Stimulated activated naive CD4-positive, alpha-beta T cell treated with Interleukin-2 at 50 U/mL for 16 hours (primary cell): ENCODE data around the gene TMEM255B.
"Not testable (repeated sequence)": the region's sequence is repeated elsewhere in the genome, so short reads cannot be mapped to it uniquely, and the experiment has no call there.

ENCODE experiments used
- DNase-seq: peaks from one replicate; lab custom pipeline; 2025; lab: John Stamatoyannopoulos, UW

The TMEM255B gene

DNA sequence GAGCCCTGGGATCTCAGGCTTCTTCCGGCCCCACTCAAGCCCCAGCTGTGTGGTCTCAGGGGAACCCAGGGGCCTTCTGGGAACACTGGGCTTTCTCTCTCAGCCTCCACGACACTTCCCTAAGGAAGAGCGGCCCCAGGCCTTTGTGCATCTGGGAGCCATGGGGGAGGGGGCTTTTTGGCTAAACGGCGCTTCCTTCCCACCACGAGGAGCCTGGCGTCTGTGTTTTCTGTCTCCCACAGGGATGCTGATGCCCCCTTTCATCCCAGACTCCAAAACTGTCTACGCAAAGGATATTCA lies 24.2 kb upstream of the TMEM255B start:
- no peak for DNase-seq

- no peak for DNase-seq
Measured at GRCh38 chr13:113735194-113735593, 23.8 kb upstream of the TMEM255B start.

DNA sequence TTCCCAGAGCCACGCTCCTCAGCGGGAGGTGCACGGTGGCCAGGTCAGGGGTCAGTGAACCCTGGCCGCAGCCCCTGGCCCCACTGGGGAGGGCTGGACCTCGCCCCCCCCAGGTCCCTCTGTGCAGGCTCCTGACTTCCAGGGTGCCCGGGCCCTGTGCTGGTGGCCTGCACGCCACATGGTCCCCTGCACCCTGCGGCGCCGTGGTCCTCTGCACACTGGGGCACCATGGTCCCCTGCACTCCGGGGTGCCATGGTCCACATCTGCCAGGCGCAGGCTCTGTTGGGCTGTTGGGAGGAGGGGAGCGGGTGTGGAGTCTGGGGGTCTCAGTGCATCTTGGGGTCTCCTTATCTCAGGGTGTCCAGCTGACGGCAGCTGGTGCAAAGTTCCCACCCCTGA lies 23.3 kb upstream of the TMEM255B start:
- no peak for DNase-seq

DNA sequence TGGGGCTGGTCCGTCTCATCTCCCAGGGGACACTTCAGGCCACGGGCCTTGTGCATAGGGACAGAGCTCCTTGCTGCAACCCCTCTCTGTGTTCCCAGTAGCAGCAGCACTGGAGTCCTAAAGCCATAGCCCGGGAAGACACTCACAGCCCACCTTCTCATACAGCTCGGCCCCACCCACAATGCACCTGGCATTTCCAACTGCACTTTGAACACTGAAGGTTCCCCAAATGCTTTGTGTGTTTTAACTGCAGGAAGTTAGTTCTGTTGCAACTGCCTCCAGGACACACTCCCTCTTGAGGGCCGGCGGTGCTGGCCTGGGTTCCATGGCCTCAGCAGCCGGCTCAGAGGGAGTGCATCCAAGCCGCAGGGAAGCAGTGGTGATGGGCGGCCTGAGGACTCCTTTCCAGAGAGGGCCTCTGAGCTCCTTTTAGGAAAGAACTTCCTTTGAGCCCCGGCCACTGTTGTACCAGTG lies 22.7 kb upstream of the TMEM255B start:
- no peak for DNase-seq

GRCh38 chr13:113737803-113738202 lies 21.2 kb upstream of the TMEM255B start:
- no peak for DNase-seq

DNA sequence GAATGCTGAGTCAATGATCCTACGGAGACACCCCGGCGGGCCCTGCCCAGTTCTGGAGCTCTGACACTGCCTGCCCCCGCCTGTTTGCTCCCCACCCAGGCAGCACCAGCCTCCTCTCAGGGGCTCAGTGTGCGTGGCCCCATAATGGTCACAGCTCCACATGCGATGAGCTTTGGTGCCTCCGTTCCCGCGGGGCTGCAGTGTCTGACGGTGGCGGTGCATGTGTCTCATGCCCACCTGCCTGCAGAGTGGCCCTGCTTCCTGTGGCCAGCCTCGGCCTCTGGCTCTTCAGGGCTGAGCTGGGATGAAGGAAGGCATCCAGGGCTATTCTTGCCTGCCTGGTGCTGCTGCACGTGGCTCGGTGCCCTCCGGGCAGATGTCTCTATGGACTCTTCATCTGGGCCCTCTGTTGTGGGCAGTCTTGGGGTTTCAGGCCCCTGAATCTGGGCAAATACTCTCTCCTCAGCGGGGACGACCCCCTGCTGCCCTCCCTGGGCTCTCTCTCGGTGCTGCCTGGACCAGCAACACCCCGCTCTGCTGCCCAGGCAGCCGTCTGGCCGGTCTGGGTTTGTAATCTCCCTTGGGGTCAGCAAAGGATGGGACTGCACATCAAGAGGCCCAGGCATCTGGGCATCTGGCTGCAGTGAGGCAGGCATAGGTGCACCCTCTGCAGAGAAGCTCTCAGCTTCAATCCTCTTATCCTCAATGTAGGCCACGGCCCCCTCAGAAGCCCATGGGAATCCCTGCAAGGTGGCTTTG lies 19.3 kb upstream of the TMEM255B start:
- DNase-seq, result no peak

DNA sequence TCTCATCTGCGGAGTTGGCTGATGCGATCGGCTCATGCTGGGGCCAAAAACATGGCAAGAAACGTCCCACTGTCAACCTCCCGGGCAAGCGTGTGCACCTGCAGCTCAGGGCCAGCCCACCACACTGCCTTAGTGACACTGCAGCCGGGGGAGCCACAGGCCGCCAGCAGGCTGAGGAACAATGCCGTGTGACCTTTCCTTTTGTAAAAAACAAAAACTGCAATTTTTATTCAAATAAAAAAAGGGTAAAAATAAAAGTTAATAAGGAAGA lies 18.8 kb upstream of the TMEM255B start:
- DNase-seq, result no peak

GRCh38 chr13:113740661-113741060 lies 18.4 kb upstream of the TMEM255B start:
- no peak for DNase-seq

DNA sequence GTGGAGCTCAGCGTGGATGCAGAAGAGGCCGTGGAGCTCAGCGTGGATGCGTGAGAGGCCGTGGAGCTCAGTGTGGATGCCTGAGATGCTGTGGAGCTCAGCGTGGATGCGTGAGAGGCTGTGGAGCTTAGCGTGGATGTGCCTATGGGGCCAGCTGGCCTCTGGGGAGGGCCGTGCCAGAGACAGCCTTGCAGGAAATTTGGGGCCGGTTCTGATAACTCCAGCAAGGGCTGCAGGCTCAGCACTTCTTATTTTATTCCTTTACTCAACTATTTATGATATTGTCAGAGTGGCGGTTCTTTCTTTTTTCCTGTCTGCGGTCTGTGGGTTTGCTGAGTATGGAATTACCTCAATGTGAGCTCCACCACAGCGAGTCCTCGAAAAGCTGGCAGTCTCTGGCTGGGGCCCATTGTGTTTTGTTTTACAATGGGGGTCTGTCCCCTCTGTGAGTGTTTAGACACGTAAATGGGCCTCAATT lies 17.8 kb upstream of the TMEM255B start:
- no peak for DNase-seq

GRCh38 chr13:113742000-113742441 lies 17.0 kb upstream of the TMEM255B start:
- DNase-seq, result no peak

DNA sequence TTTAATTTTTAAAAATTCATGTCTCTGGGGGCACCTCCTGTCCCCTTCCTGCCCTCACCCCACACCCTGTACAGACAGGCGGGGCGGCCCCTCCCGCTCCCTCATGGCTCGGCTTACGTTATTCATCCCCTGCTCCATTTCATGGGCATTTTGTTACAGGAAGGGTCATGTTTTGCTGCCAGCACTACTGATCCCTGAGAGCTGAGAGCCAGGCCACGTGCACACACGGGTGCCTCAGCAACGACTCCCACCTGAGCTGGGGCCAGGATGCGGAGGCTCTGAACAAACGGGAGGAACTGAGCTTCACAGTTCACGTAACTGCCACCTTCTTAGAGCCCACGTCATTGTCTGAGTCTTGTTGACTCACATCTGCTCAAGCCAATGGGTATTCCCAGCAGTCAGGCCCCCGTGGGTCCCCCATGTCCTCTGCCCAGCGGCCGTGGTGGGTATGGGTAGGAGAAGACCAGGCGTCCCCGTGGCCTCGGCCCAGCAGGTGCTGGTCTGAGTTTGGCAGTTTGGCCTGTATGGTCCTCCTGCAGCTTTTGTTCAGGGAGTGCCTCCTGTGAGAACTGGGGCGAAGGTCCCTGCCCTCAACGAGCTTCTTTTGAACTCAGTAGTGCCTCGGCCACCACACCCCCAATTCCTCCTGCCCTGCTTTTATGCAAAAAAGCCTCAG lies 16.4 kb upstream of the TMEM255B start:
- no peak for DNase-seq

DNA sequence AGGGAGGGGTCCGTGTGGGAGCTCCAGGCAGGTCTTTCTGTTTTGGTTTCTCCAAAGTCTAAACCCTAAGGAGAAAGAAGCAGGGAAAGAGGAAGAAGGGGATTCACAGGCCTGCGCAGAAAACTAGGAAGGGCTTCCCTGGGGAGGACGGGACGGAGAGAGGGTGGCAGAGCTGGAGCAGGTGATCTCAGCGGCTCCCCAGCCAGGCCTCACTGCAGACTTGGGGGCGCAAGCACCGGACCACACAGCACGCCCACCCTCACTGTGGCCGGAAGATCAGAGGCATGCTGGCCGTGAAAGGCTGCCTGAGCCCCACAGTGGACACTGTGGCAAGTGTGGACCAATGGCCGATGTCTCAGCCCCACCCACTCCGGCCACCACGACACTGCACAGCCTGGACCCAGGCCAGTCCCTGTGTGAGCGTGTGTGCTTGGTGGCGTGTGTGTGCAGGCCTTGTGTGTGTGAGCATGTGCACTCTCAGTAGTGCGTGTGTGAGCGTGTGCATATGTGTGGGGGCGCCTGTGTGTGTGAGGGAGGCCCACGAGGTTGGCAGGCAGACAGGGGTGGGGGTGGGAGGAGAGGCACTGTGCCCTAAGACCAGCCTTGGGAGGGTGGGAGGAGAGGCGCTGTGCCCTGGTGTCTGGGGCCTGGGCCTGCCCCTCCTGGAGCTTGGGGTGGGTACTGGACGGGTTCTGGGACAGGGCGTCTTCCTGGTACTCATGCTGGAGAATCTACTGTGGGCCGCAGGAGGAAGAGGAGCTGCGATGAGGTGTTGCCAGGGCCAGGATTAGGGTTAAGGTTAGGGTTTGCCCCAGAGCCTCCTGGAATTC lies 15.4 kb upstream of the TMEM255B start:
- DNase-seq, result no peak

DNA sequence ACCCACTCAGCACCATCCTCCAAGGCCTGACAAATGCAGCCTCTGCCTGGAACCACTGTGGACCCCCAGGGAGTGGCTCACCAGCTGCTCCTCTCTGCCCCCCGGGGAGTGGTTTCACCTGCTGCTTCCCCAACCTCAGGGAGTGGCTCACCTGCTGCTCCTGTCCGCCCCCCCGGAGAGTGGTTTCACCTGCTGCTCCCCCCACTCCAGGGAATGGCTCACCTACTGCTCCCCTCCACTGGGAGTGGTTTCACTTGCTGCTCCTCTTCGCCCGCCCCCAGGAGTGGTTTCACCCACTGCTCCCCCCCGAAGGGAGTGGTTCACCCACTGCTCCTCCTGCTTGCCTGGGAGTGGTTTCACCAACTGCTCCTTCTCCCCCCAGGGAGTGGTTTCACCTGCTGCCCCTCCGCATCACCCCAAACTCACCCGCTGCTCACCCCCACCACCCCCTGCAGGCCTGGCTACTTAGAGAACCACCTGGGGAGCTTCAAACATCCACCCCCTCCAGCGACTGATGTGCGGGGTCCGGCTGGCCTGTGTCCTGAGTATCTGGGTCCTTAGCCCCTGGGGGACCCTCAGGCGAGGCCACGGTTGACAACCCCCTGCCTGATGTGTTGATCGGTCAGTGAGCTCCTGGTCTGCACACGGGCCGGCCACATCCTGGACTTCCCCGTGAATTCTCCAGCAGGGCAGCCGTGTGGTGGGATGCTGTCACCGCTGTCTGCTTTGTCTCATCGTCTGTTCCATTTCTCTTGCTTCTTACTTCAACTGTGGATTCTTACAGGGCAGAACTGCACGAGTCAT lies 14.6 kb upstream of the TMEM255B start:
- no peak for DNase-seq

- no peak for DNase-seq
Measured at GRCh38 chr13:113745059-113745458, 14.0 kb upstream of the TMEM255B start.

DNA sequence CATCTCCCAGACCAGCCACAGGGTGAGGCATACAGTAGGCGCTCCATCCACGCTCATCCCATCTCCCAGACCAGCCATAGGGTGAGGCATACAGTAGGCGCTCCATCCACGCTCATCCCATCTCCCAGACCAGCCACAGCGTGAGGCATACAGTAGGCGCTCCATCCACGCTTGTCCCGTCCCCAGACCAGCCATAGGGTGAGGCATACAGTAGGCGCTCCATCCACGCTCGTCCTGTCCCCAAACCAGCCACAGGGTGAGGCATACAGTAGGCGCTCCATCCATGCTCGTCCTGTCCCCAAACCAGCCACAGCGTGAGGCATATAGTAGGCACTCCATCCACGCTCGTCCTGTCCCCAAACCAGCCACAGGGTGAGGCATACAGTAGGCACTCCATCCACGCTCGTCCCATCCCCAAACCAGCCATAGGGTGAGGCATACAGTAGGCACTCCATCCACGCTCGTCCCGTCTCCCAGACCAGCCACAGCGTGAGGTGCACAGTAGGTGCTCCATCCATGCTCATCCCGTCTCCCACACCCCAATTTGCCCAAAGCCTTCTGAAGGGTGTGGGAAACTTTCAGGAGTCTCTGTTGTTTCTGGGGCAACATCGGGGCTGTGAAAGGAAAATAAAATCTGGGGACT lies 13.4 kb upstream of the TMEM255B start:
- DNase-seq, result not testable (repeated sequence)

DNA sequence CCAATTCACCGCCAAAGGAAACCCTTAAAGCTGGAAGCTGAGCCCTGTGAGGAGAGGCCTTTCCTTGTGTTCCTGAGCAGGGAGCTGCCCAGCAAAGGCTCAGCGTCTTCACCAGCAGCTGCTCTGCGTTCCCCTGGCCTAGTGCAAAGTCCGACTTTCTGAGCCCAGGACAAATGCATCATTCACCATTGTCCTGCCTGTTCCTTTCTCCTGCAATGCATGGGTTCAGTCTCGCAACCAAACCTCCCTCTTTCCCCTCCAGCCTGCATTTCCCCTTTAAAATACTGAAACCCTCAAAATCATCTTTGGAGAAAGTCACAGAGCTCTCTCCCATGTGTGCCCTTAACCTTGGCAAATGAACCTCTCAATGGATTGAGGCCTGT lies 12.9 kb upstream of the TMEM255B start:
- no peak for DNase-seq

DNA sequence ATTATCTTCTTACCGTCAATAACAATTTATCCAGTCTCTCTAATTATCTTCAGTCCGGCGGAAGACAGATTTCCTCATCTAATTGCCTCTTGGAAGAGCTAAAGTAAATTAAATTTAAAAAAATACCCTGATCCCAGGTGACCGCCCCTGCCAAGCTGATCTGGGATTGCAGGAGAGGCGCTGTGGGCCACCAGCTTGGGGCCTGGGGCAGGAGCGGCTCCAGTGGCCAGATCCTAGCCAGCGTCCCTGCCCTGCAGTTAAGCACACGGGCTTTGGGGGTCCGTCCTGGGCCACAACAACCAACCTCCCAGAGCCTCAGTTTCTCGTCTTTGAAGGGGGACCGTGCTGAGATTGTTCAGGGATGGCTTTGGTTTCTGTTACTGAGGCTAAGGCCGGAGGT lies 12.4 kb upstream of the TMEM255B start:
- DNase-seq, result no peak

- no peak for DNase-seq
Measured at GRCh38 chr13:113747291-113747833, 11.7 kb upstream of the TMEM255B start.

GRCh38 chr13:113748101-113748861 lies 10.7 kb upstream of the TMEM255B start:
- DNase-seq, result no peak

GRCh38 chr13:113748862-113749451 lies 10.1 kb upstream of the TMEM255B start:
- no peak for DNase-seq
